Endometrium (tissue), 2 donors: ENCODE data around the gene RSPH6A.

Experiments used
- FAIRE-seq: peaks from 2 replicates; lab custom pipeline; 2012; peaks lifted over from hg19 to GRCh38; lab: Jason Lieb, UNC
- donor health status: control.
- donor health status: control.

RSPH6A gene

GRCh38 chr19:45814851-45815480, at the start of gene RSPH6A:
RSPH6A (minus strand) TSS chr19:45815308; CDS start chr19:45815176, 132 bp downstream.
- no peak for FAIRE-seq

DNA sequence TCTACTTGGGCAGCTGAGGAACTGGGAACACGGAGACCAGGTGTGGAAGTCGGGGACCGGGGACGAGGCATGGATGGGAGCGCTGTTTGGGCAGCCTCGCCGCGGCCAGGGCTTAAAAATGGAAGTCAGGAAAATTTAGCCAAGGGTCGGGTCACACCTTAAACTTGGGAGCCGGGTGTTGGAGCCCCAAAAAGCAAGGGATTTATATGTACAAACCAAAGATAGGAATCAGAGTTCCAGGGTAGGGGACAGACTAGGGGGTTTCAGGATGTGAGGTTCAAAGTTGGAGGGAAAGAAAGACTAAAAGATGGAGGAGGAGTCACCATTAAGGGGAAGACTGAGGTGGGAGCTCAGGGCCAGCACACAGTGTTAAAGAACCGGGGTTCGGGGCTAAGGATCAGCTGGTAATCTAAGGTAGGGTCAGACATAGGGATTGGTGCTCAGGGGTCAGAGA, 49.5 kb upstream of the RSPH6A start:
- no peak for FAIRE-seq

- no peak for FAIRE-seq
Measured at GRCh38 chr19:45863840-45864628, 48.9 kb upstream of the RSPH6A start, which contains the start of gene FOXA3. FOXA3 (plus strand) TSS chr19:45864326; CDS start chr19:45864457, 131 bp downstream.

DNA sequence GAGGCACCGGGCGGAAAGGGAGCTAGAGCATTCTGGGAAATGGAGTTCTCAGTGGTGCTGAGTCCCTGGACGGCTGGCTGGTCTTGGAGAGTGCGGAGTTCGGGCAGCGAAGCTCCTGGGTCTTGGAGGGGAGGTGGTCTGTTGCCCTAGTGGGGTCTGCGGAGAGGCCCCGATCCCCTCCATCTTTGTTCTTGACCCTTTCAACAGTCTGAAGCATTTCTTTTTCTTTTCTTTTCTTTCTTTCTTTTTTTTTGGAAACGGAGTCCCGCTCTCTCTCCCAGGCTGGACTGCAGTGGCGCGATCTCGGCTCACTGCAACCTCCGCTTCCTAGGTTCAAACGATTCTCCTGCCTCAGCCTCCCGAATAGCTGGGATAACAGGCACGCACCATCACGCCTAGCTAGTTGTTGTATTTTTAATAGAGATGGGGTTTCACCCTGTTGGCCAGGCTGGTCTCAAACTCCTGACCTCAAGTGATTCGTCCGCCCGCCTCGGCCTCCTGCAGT, 48.3 kb upstream of the RSPH6A start:
- no peak for FAIRE-seq

GRCh38 chr19:45862564-45863334, 47.6 kb upstream of the RSPH6A start, which contains the start of gene SYMPK:
SYMPK (minus strand) TSS chr19:45863147; CDS start chr19:45854495, 8,652 bp downstream.
- peak; percentile 97 for FAIRE-seq

DNA sequence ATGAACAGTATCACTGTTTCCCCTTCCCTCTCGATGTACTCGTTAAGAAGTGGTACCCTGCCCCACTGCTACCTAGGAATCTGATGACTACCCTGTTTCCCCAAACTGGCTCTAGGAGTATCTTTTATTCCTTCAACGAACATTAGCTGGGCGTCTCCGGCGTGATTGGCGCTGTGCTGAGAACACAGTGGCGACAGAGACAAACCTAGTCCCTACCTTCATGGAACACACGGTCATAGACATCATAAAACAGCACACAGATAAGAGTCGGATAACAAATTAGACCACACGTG, 47.1 kb upstream of the RSPH6A start:
- FAIRE-seq = no peak

DNA sequence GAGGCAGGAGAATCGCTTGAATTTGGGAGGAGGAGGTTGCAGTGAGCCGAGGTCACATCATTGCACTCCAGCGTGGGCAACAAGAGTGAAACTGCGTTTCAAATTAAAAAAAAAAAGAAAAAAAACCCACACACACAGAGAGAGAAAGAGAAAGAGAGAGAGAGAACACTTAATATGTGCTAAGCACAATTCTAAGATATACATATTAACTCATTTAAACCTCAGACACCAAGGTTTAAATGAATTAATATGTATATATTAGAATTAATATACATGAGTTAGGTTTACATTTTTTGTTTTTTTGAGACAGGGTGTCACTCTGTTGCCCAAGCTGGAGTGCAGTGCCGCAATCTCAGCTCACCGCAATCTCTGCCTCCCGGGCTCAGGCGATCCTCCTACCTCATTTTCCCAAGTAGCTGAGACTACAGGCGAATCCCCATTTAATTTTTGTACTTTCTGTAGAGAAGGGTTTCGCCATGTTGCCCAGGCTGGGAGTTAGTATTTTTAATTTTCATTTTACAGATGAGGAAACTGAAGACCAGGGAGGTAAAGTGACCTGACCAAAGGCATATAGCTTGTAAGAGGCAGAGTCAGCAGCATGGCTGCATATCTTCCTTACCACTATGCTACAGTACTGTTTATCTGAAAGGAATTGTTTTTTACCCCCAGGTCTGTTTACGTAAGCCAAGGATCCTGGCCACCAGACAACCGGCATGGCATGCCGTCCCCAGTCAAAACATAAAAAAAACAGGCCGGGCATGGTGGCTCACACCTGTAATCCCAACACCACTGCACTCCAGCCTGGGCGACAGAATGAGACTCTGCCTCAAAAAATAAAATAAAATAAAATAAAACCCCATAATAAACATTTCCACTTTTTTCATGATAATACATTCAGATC, 45.5 kb upstream of the RSPH6A start:
- no peak for FAIRE-seq

GRCh38 chr19:45854167-45854778, 39.2 kb upstream of the RSPH6A start:
- no peak for FAIRE-seq

- FAIRE-seq = no peak
Measured at GRCh38 chr19:45852983-45853382, 37.9 kb upstream of the RSPH6A start.

DNA sequence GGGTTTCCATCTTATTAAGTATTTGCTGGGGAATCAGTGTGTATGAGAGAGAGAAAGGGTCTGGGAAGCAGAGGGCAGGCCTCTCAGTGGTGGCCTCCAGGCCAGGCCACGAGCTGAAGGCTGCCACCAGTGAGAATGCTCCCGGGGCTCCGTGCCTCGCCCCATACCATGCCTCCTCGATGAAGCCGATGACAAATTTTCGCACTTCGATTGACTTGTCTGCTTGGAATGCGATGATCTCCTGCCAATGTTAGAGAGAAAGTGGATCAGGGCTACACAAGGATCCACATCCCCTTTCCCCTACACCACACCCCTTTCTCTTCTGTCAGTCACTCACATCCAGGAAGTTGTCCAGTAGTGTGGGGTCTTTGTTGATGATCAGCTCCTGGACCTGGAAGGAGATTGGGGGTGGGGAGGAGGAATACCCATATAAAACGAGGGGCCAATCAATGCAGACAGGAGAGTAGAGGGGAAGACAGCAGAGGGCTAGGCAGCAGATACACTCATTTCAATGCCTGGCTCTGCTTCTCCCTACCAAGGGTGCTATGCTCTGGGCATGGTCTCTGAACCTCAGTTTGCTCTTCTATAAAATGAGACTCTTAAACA, 37.1 kb upstream of the RSPH6A start:
- no peak for FAIRE-seq

- FAIRE-seq = no peak
Measured at GRCh38 chr19:45848922-45849321, 33.8 kb upstream of the RSPH6A start.

GRCh38 chr19:45847663-45848062, 32.6 kb upstream of the RSPH6A start:
- FAIRE-seq = no peak

DNA sequence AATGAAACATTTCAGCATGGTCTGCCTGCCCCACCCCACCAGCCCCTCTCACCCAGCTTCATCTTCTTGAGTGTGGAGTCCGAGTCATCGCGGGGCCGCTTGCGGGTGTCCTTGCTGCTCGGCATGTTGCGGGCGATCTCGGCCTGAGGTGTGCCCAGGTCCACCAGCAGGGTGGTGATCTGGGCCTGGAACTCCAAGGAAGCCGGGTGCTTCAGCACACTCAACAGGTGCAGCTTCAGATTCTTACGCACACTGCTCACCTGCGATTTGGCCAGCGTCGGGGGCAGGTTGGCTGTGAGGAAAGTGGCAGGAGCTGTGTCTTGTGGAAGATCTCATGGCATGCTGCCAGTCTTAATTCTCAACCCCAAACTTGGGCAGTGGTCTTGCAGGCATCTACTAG, 27.1 kb upstream of the RSPH6A start:
- FAIRE-seq = no peak

DNA sequence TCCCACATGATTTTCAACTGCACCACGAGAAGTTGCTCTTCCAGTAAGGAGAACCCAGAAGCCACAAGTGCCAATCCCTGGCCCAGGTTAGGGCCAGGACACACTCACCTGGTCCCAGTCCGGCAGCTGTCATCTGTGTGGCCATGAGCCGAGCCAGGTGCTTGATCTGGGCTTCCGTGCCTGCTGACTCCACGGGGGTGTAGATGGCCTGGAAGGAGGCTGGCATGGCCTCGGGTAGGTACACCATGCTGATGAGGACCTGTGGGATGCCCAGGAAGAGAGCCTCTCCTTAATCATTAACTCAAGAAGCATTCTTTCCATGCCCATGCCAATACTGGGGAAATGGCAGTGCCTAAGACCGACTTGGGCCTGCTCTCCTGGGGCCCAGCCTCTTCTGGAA, 19.9 kb upstream of the RSPH6A start:
- no peak for FAIRE-seq

DNA sequence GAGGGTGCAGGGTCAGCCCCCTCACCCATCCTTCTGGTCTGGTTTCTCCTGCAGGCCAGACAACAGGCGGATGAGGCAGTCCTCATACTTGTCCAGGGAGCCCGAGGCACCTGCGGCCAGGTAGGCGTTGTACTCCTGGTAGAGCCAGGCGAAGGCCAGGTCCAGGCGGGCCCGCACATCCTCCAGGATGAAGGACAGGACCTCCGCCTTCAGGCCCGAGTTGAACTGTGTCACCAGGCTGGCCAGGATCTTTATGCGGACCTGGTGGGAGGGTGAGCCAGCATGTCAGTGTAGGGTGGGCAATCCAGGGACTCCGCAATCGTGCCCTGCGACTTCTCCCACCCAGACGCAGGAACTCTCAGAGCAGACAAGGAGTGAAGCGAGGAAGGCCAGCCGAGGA, 13.8 kb upstream of the RSPH6A start:
- FAIRE-seq = no peak

DNA sequence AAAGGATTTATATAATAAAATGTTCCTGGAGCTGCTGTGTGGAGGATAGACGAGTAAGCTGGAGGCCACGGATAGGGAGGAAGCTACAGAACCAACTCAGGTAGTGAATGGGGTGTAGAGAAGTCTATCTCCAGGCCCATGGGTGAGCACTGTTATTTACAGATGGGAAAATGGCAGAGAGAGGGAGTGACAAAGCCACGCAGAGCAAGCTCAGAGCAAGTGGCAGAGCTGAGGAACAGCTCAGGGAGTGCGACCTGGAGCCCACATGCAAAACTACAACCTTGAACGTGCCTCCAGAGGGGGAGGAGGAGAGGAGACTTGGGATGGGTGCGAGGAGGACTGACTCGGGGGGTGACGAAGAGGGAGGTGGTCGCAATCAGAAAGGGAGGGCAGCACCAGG, 13.4 kb upstream of the RSPH6A start:
- FAIRE-seq = no peak

GRCh38 chr19:45827459-45828093, 12.5 kb upstream of the RSPH6A start:
- FAIRE-seq = no peak

GRCh38 chr19:45826934-45827333, 11.8 kb upstream of the RSPH6A start:
- no peak for FAIRE-seq

- no peak for FAIRE-seq
Measured at GRCh38 chr19:45825917-45826893, 11.1 kb upstream of the RSPH6A start.
